ENCODE results near the gene PARVG. TPM values are rescaled to one million over a fixed set of nuclear protein-coding genes. Genes with fewer than 3 reads are reported as not detected.
A peak's percentile ranks its signal among the peaks of the same experiment; 100 is the strongest.

PARVG gene
- total and polyA plus RNA-seq, 12 donors: 0.90 to 16.2 (median 2.1) TPM

DNA sequence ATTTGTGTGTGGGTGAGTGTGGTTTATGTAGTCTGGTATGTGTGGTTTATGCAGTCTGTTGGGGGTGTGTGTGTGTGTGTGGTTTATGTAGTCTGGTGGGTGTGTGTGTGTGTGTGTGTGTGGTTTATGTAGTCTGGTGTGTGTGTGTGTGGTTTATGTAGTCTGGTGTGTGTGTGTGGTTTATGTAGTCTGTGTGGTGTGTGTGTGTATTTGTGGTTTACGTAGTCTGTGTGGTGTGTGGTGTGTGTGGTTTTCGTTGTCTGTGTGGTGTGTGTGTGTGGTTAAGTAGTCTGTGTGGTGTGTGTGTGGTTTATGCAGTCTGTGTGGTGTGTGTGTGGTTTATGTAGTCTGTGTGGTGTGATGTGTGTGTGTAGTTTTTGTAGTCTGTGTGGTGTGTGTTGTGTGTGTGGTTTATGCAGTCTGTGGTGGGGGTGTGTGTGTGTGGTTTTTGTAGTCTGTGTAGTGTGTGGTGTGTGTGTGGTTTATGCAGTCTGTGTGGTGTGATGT, 26.2 kb upstream of the PARVG start:
- Histone ChIP-seq H3K4me3 (no peak overlapping the region), H3K36me3 (peaks cover 0 to 81% (median 16%) of the 10 kb centered on the region in 9 donors), H3K27me3 (no peaks in the 10 kb centered on the region), H3K9me3 (no peaks in the 10 kb centered on the region), H3K4me1 (no peaks in the 10 kb centered on the region), H3K27ac (no peak overlapping the region)
- intact Hi-C loops (cut with DNase I): no loop called here
- TF ChIP-seq, protein P1, sequence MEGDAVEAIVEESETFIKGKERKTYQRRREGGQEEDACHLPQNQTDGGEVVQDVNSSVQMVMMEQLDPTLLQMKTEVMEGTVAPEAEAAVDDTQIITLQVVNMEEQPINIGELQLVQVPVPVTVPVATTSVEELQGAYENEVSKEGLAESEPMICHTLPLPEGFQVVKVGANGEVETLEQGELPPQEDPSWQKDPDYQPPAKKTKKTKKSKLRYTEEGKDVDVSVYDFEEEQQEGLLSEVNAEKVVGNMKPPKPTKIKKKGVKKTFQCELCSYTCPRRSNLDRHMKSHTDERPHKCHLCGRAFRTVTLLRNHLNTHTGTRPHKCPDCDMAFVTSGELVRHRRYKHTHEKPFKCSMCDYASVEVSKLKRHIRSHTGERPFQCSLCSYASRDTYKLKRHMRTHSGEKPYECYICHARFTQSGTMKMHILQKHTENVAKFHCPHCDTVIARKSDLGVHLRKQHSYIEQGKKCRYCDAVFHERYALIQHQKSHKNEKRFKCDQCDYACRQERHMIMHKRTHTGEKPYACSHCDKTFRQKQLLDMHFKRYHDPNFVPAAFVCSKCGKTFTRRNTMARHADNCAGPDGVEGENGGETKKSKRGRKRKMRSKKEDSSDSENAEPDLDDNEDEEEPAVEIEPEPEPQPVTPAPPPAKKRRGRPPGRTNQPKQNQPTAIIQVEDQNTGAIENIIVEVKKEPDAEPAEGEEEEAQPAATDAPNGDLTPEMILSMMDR (IDR thresholded peaks at IDR 0.05): no peak
- ATAC-seq (no peak), DNase-seq (no peak)
- 91 to 93% methylated on average over 2 of the region's 2 CpGs for WGBS, 2 donors

DNA sequence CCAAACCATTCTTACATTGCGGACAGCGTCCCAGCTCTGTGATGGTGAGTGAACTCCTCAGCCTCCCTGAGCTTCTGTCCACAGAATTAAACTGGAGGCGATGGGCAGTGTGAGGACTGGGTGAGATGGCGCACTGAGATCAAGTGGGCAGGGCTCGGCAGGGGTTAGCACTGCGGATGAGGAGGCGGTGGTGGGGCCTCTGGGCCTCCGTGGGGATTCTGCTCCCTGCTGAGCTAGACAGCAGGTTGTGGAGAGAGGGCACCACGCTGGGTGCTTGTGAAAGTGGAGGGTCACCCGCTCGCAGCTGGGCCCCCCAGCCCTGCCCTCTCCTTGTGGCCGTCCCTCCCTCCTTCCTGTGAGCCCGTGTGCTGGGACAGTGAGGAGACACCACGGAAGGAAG, 25.6 kb upstream of the PARVG start:
- WGBS, 2 donors: 88% methylated on average over 14 of the region's 14 CpGs
- intact Hi-C loops (cut with DNase I): no loop called here

DNA sequence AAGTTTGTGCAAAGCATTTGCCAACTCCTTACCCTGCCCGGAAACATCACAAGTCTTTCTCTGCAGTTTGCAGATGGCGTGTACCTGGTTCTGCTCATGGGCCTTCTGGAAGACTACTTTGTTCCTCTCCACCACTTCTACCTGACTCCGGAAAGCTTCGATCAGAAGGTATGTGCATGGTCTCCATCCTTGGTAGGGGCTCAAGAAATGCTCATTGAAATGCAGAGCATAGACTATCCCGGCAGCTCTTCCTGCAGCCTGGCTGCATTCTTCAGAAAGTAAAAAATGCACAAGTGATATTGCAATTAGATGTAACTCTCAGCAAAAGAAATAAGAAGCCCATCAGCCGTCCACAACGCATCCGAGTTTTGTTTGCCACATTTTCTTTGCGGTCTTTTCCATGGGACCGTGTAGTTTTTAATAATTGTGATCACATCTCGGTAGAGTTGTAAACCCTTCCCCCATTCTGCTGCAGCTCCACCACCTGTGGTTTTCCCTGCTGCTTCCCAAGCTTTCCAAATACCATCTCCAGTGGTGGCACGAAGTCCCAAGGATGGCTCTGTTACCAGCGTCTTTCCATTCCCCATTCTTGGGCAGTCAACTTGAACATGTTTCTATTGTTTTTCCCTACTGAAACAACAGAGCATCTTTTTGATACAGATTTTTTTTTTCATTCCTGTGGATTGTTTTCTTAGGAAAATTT, 22.7 kb upstream of the PARVG start:
- H3K9me3 ChIP-seq: no peaks in the 10 kb centered on the region
- H3K27ac ChIP-seq: no peak overlapping the region
- no peaks in the 10 kb centered on the region for H3K27me3 ChIP-seq
- no peak for ATAC-seq
- intact Hi-C loops (cut with DNase I): no loop called here
- TF ChIP-seq, protein P1 (IDR thresholded peaks at IDR 0.05): no peak
- peaks cover 0 to 86% (median 12%) of the 10 kb centered on the region in 9 donors for H3K36me3 ChIP-seq
- peaks cover 0 to 7% (median 0%) of the 10 kb centered on the region in 9 donors for H3K4me1 ChIP-seq
- 93 to 94% methylated on average over 13 of the region's 13 CpGs for WGBS, 2 donors
- H3K4me3 ChIP-seq: no peak overlapping the region
- no peak for DNase-seq

More for the DNA sequence above, 25.6 kb upstream of the PARVG start:
- TF ChIP-seq, protein P1 (IDR thresholded peaks at IDR 0.05): no peak
- H3K27ac ChIP-seq: no peak overlapping the region
- H3K4me1 ChIP-seq: peaks cover 0 to under 1% (median 0%) of the 10 kb centered on the region in 9 donors
- ATAC-seq: peak in 1 of 8 donors; percentile 13
- DNase-seq: no peak
- no peaks in the 10 kb centered on the region for H3K9me3 ChIP-seq
- H3K27me3 ChIP-seq: no peaks in the 10 kb centered on the region
- no peak overlapping the region for H3K4me3 ChIP-seq
- H3K36me3 ChIP-seq: peaks cover 0 to 84% (median 16%) of the 10 kb centered on the region in 9 donors

DNA sequence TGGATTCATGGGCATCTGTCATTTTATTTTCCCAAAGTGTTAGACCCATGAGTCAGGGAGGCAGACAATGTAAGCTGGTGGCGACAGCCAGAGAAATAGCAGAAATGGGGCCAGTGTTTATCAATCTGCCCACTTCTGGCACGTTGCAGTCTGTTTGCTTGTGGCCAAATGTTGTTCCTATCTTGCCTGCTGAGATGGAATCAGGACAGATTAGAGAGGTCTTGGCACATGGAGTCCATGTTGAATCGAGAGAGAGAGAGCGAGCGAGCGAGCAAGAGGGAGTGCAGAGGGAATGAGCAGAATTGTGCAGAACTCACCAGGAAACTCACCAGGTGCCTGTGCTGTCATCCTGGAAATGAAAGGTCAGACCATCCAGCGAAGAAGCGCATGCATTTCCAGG, 21.9 kb upstream of the PARVG start:
- Histone ChIP-seq H3K27ac (no peak overlapping the region), H3K36me3 (peaks cover 0 to 83% (median 12%) of the 10 kb centered on the region in 9 donors), H3K4me3 (no peak overlapping the region), H3K27me3 (no peaks in the 10 kb centered on the region), H3K9me3 (no peaks in the 10 kb centered on the region), H3K4me1 (peaks cover 0 to 7% (median 0%) of the 10 kb centered on the region in 9 donors)
- WGBS, 2 donors: 81% methylated on average over 8 of the region's 8 CpGs
- TF ChIP-seq, protein P1 (IDR thresholded peaks at IDR 0.05): no peak
- no peak for ATAC-seq
- no peak for DNase-seq
- intact Hi-C loops (cut with DNase I): no loop called here

All from heart right ventricle (tissue), 16 donors.